ENCODE results near the gene NME4. TPM values are rescaled to one million over a fixed set of nuclear protein-coding genes. Genes with fewer than 3 reads are reported as not detected.
"Not testable (repeated sequence)": the region's sequence is repeated elsewhere in the genome, so short reads cannot be mapped to it uniquely, and the experiment has no call there.

Gene NME4
- 140 and 150 TPM in 2 replicates for total RNA-seq (2022)
- percentile 56 among the genes with signal in this experiment for Bru-seq, nascent RNA
- BruChase-seq, experiment 1, labeled RNA remaining after a 2-hour chase = percentile 65 among the genes with signal in this experiment
- percentile 82 among the genes with signal in this experiment for BruChase-seq, experiment 2, labeled RNA remaining after a 6-hour chase
- long read RNA-seq, transcript NME4-201 (5 exons, 995 nt) = major isoform, 137 of 315 reads
- long read RNA-seq, partial matches to known transcripts = 8 of 315 reads
- long read RNA-seq, other reads (novel, unspliced or antisense) = 163 of 315 reads

DNA sequence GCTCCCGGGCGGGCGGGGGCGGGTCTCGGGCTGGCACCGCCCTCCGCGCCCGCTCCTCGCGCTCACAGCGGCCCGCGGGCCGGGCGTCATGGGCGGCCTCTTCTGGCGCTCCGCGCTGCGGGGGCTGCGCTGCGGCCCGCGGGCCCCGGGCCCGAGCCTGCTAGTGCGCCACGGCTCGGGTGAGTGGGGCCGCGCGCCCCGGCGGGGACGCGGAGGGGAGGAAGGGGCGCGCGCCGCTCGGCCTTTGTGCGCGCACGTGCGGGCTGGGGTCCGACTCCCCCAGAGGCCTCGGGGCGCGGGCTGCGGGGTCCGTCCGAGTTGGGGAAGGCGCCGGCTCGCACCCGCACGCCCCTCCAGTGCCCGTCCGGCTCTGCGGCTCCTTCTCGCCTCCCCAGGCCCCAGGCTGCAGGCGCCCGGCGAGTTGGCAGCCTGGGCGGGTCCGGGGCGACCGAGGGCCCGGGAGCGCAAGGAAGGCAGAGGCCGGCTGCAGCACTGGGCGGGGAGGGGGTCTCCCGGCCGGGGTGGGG, at the start of gene NME4:
Gene NME4, plus strand, starts transcription at position 65 of the 527 bp plus-strand sequence. Its CDS starts 24 bp downstream, at position 89.
- H3K9me3 ChIP-seq = no peaks in the 10 kb centered on the region
- BruUV-seq (replicated peaks) = no TSS peak
- peaks cover 3% of the 10 kb centered on the region for H3K36me3 ChIP-seq (ENCODE audit: control insufficient read depth, insufficient read depth, low read length)
- H3K4me3 ChIP-seq (ENCODE audit: low read depth, low read length) = peak within 1 kb of the TSS; percentile 55
- Mint-ChIP-seq H3K4me1 (ENCODE audit: low read depth, unreplicated experiment) (no peaks in the 10 kb centered on the region), H3K9me3 (ENCODE audit: unreplicated experiment) (no peaks in the 10 kb centered on the region), H3K36me3 (ENCODE audit: insufficient read depth, unreplicated experiment) (peaks cover 27% of the 10 kb centered on the region), H3K27me3 (ENCODE audit: insufficient read depth, unreplicated experiment) (no peaks in the 10 kb centered on the region), H3K27ac (ENCODE audit: unreplicated experiment) (peak within 1 kb of the TSS; percentile 81), H3K4me3 (ENCODE audit: unreplicated experiment) (peak within 1 kb of the TSS; percentile 85)
- POLR2A ChIA-PET = no interaction called here
- intact Hi-C loops (cut with micrococcal nuclease; ENCODE audit: unreplicated experiment) = no loop called here
- DNase-seq = peak in 1 of 2 experiments; percentile 49
- H3K27me3 ChIP-seq (replicated peaks; ENCODE audit: control insufficient read depth, insufficient read depth, low read length) = no peaks in the 10 kb centered on the region
- CTCF ChIA-PET = interaction anchor here (1.0 kb wide), 1 partner anchor 9 kb away, joined by 3 read pairs; no protein-coding TSS in a partner anchor
- TF ChIP-seq, protein P1, sequence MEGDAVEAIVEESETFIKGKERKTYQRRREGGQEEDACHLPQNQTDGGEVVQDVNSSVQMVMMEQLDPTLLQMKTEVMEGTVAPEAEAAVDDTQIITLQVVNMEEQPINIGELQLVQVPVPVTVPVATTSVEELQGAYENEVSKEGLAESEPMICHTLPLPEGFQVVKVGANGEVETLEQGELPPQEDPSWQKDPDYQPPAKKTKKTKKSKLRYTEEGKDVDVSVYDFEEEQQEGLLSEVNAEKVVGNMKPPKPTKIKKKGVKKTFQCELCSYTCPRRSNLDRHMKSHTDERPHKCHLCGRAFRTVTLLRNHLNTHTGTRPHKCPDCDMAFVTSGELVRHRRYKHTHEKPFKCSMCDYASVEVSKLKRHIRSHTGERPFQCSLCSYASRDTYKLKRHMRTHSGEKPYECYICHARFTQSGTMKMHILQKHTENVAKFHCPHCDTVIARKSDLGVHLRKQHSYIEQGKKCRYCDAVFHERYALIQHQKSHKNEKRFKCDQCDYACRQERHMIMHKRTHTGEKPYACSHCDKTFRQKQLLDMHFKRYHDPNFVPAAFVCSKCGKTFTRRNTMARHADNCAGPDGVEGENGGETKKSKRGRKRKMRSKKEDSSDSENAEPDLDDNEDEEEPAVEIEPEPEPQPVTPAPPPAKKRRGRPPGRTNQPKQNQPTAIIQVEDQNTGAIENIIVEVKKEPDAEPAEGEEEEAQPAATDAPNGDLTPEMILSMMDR (IDR thresholded peaks at IDR 0.05; ENCODE audit: insufficient read depth in 1 of 2, low read depth in 1 of 2, low read length in 1 of 2, severe bottlenecking in 1 of 2, unreplicated experiment in 1 of 2) = no peak
- H3K4me1 ChIP-seq = no peaks in the 10 kb centered on the region

DNA sequence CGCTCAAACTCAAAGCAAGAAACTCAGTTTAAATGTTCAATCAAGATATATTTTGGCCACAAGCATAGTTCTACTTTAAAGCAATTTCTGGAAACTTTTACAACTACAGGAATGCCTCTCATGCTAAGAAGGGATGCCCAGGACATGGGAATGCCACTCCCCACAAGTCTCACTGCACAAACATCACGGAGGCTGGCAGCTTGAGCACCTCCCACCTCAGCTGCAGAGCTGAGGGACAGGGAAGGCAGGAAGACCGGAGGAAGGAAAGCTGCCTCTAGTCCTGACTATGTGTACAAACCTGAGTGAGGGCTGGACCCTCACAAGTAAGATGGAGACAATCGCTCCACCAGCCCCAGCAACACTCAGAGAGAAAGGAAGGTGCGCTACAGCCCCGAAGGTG, 49.8 kb upstream of the NME4 start:
- Histone ChIP-seq H3K9me3 (no peaks in the 10 kb centered on the region), H3K27me3 (replicated peaks; ENCODE audit: control insufficient read depth, insufficient read depth, low read length) (no peaks in the 10 kb centered on the region), H3K4me3 (ENCODE audit: low read depth, low read length) (no peak overlapping the region), H3K36me3 (ENCODE audit: control insufficient read depth, insufficient read depth, low read length) (peaks cover 6% of the 10 kb centered on the region; the same call in 1 of the 2 replicates), H3K4me1 (0 out of 2 replicates have a peak, but pooled peaks cover 4% of the 10 kb centered on the region)
- ChIA-PET POLR2A (interaction anchor here (0.5 kb wide), 1 partner anchor 209 kb away, joined by 5 read pairs; no protein-coding TSS in a partner anchor), CTCF (no interaction called here)
- Mint-ChIP-seq H3K9me3 (ENCODE audit: unreplicated experiment) (no peaks in the 10 kb centered on the region), H3K4me3 (ENCODE audit: unreplicated experiment) (no peak overlapping the region), H3K27me3 (ENCODE audit: insufficient read depth, unreplicated experiment) (no peaks in the 10 kb centered on the region), H3K4me1 (ENCODE audit: low read depth, unreplicated experiment) (no peaks in the 10 kb centered on the region), H3K27ac (ENCODE audit: unreplicated experiment) (peak overlapping the region; percentile 23), H3K36me3 (ENCODE audit: insufficient read depth, unreplicated experiment) (peaks cover 33% of the 10 kb centered on the region)
- TF ChIP-seq, protein P1 (IDR thresholded peaks at IDR 0.05; ENCODE audit: insufficient read depth in 1 of 2, low read depth in 1 of 2, low read length in 1 of 2, severe bottlenecking in 1 of 2, unreplicated experiment in 1 of 2) = no peak
- intact Hi-C loops (cut with micrococcal nuclease; ENCODE audit: unreplicated experiment) = no loop called here
- no peak for DNase-seq
- no TSS peak for BruUV-seq (replicated peaks)

DNA sequence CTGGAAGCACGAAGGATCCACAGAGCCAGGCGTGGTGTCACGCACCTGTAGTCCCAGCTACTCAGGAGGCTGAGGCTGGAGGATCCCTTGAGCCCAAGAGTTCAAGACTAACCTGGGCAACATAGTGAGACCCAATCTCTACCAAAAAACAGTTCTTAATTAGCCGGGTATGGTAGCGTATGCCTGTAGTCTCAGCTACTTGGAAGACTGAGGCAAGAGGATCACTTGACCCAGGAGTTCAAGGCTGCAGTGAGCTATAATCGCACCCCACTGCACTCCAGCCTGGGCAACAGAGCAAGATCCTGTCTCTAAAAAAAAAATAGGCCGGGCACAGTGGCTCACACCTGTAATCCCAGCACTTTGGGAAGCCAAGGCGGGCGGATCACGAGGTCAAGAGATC, 48.5 kb upstream of the NME4 start:
- H3K9me3 ChIP-seq; CTCF ChIA-PET; DNase-seq; H3K4me3 ChIP-seq (ENCODE audit: low read depth, low read length); H3K27me3 ChIP-seq (replicated peaks; ENCODE audit: control insufficient read depth, insufficient read depth, low read length); intact Hi-C loops (cut with micrococcal nuclease; ENCODE audit: unreplicated experiment); BruUV-seq (replicated peaks); POLR2A ChIA-PET; H3K4me3 Mint-ChIP-seq (ENCODE audit: unreplicated experiment); H3K4me1 ChIP-seq; H3K27ac Mint-ChIP-seq (ENCODE audit: unreplicated experiment); H3K36me3 ChIP-seq (ENCODE audit: control insufficient read depth, insufficient read depth, low read length); H3K27me3 Mint-ChIP-seq (ENCODE audit: insufficient read depth, unreplicated experiment); H3K4me1 Mint-ChIP-seq (ENCODE audit: low read depth, unreplicated experiment); H3K9me3 Mint-ChIP-seq (ENCODE audit: unreplicated experiment): not testable (repeated sequence)
- H3K36me3 Mint-ChIP-seq (ENCODE audit: insufficient read depth, unreplicated experiment) = peaks cover 20% of the 10 kb centered on the region

Data from Caco-2 (cell line).